ENCODE data around the gene LTO1.

The LTO1 gene

DNA sequence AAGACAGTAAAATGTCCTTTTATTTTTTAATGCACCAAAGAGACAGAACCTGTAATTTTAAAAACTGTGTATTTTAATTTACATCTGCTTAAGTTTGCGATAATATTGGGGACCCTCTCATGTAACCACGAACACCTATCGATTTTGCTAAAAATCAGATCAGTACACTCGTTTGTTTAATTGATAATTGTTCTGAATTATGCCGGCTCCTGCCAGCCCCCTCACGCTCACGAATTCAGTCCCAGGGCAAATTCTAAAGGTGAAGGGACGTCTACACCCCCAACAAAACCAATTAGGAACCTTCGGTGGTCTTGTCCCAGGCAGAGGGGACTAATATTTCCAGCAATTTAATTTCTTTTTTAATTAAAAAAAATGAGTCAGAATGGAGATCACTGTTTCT lies 35.3 kb downstream of the LTO1 start:
- H3K4me3 ChIP-seq, result peak overlapping the region; percentile 83
- no peak for TF ChIP-seq CTCF (IDR thresholded peaks at IDR 0.05)
- no peak for DNase-seq (ENCODE audit: low spot score)
- no peak overlapping the region for H3K27ac ChIP-seq

GRCh38 chr11:69638941-69639681 lies 36.0 kb downstream of the LTO1 start:
- no peak for TF ChIP-seq CTCF (IDR thresholded peaks at IDR 0.05)
- DNase-seq (ENCODE audit: low spot score), result peak; percentile 96
- Histone ChIP-seq H3K27ac (peak overlapping the region in 1 of 2 donors; percentile 86), H3K4me3 (peak overlapping the region; percentile 83)

GRCh38 chr11:69637941-69638871 lies 36.9 kb downstream of the LTO1 start:
- H3K4me3 ChIP-seq, result peak overlapping the region; percentile 83
- peak overlapping the region in 1 of 2 donors; percentile 86 for H3K27ac ChIP-seq
- DNase-seq (ENCODE audit: low spot score), result peak; percentile 73
- TF ChIP-seq CTCF (IDR thresholded peaks at IDR 0.05), result no peak

GRCh38 chr11:69637198-69637940 lies 37.8 kb downstream of the LTO1 start:
- H3K4me3 ChIP-seq, result peak overlapping the region; percentile 83
- H3K27ac ChIP-seq, result peak overlapping the region in 1 of 2 donors; percentile 86
- DNase-seq (ENCODE audit: low spot score), result peak; percentile 73
- no peak for TF ChIP-seq CTCF (IDR thresholded peaks at IDR 0.05)

DNA sequence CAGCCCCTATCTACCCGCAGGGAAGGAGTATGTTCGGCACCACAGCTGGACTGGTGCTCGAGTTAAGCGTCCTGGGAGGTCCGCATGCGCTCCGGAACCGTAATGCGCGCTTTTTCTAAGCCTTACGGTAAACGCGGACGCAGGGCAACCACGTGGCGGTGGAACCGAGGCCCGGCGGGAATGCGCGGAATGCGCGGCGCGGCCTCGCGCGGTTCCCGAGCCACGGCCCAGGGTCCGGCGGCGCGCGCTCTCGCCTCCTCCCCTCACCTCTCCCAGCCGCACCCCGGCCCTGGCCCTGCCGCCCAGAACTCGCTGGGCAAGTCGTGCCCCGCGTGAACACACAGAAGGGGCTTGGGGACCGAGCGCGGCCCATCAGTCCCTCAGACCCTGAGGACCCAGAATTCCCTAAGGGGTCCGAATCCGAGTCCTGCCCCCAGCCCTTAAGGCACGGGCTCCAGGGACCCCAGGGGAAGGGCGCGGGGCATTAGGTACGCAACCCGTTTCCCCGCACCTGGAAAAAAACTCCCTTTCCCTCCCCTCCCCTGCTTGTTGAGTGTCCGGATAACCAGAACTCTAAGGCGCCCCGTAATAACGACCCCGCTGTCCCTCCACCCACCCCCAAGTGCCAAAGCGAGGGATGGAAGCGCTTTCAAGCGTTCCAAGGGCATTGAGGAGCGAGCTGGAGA lies 38.5 kb downstream of the LTO1 start:
- DNase-seq (ENCODE audit: low spot score), result peak; percentile 85
- Histone ChIP-seq H3K27ac (peak overlapping the region; percentile 47 to 86), H3K4me3 (peak overlapping the region; percentile 83)
- no peak for TF ChIP-seq CTCF (IDR thresholded peaks at IDR 0.05)

GRCh38 chr11:69635804-69636511 lies 39.2 kb downstream of the LTO1 start:
- peak overlapping the region; percentile 83 for H3K4me3 ChIP-seq
- peak overlapping the region in 1 of 2 donors; percentile 86 for H3K27ac ChIP-seq
- no peak for TF ChIP-seq CTCF (IDR thresholded peaks at IDR 0.05)
- DNase-seq (ENCODE audit: low spot score), result peak; percentile 56

All from coronary artery (tissue), 2 donors.